HG02884 (cell line): ENCODE results near the gene BRD4.

Experiments
- ATAC-seq: cut with Tn5 transposase; IDR thresholded peaks from one replicate; pipeline ENCODE4 v1.9.1; 2021; ENCODE audit warnings: mild to moderate bottlenecking, moderate library complexity; ENCODE audit not compliant: unreplicated experiment

BRD4 gene

GRCh38 chr19:15197275-15197941 lies 134.9 kb downstream of the BRD4 start:
- no peak for ATAC-seq

- no peak for ATAC-seq
These were observed 135.9 kb downstream of the BRD4 start for GRCh38 chr19:15196360-15197005.

- ATAC-seq = no peak
These were observed 136.7 kb downstream of the BRD4 start for GRCh38 chr19:15195371-15196334.

- ATAC-seq = no peak
These were observed 137.4 kb downstream of the BRD4 start for GRCh38 chr19:15194938-15195337.

- no peak for ATAC-seq
These were observed 140.4 kb downstream of the BRD4 start for GRCh38 chr19:15191982-15192381.

- no peak for ATAC-seq
These were observed 140.8 kb downstream of the BRD4 start for GRCh38 chr19:15191514-15191913.

GRCh38 chr19:15188851-15189250 lies 143.5 kb downstream of the BRD4 start:
- ATAC-seq = no peak

- ATAC-seq = no peak
These were observed 145.0 kb downstream of the BRD4 start for GRCh38 chr19:15187026-15188007.
